HT-29 (cell line): ENCODE measurements around the gene CUL4B. TPM values are rescaled to one million over a fixed set of nuclear protein-coding genes. Genes with fewer than 3 reads are reported as not detected.
"Not testable (repeated sequence)": the region's sequence is repeated elsewhere in the genome, so short reads cannot be mapped to it uniquely, and the experiment has no call there.

Experiments used
- DNase-seq: peaks from one replicate; pipeline ENCODE4 v3.0.0-alpha.2; 2015; ENCODE audit warnings: low spot score
- small RNA-seq: library from RNA; depleted of rRNA; stranded (forward); fragments of <200 nt; gene quantifications from one replicate; pipeline ENCODE3, GENCODE V24; 2014
- total RNA-seq: library from RNA; depleted of rRNA; stranded (reverse); fragments of >200 nt; shearing (Covaris generic); gene quantifications from 2 replicates; pipeline ENCODE4 v1.2.3, GENCODE V29; 2014; rRNA removed

The CUL4B gene
- total RNA-seq, 1 experiment from 2014 or later = 9.4 TPM

- peak; percentile 15 for DNase-seq
These were observed 37.9 kb downstream of the CUL4B start for GRCh38 chrX:120522820-120523219.

GRCh38 chrX:120517936-120518335 is 42.8 kb downstream of the CUL4B start:
- no peak for DNase-seq

DNA sequence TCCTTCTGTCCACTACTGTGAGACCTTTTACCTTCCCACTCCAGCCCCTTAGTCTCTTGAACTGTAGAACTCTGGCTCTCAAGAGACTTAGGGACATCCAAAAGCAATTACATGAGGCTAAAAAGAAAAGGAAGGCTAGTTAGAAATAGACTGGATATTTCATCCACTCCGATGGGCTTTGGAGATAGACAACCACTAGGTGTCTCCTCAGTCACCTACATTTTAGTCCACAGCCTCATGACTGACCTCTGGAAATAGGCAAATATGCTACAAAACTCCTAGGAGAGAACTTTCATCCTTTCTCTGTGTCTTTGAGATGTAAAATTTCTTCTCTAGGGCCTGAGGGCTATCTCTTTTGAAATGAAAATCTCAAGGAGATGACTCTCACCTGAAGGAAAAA is 46.5 kb downstream of the CUL4B start:
- peak; percentile 48 for DNase-seq

- DNase-seq = peak; percentile 11
These were observed 48.1 kb downstream of the CUL4B start for GRCh38 chrX:120512627-120513026.

- DNase-seq = no peak
These were observed 48.5 kb downstream of the CUL4B start for GRCh38 chrX:120512222-120512621.

- no peak for DNase-seq
These were observed 56.2 kb downstream of the CUL4B start for GRCh38 chrX:120504569-120504968.

DNA sequence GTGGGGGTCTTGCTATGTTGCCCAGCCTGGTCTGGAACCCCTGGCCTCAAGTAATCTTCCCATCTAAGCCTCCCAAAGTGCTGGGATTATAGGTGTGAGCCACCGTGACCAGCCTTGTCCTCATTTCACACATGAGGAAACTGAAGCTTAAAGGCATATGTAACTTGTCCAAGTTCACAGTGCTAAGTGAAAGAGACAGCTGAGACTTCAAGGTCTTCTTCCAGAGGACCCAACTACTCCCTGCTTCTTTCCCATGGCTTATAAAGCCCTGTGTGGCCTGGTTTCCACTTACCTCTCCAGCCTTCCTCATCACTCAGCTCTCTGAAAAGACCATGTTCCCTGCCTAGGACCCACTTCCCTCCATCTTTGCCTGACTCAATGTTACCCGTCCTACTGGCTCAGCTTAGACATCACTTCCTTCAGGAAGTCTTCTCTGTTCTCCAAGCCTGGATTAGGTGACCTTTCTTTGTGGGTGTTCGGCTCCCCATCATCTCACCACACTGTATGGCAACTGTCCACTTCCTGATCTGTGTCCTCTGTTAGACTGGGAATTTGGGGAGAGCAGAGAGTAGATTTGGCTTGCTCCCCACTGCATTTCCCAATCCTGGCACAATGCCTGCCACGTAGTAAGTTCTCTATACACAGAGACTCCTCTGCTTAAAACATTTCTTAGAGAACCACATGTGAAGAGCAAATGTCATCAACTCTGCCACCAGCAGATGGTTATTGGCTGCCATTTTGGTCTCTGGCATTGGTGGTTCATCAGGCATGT is 61.3 kb downstream of the CUL4B start:
- no peak for DNase-seq

DNA sequence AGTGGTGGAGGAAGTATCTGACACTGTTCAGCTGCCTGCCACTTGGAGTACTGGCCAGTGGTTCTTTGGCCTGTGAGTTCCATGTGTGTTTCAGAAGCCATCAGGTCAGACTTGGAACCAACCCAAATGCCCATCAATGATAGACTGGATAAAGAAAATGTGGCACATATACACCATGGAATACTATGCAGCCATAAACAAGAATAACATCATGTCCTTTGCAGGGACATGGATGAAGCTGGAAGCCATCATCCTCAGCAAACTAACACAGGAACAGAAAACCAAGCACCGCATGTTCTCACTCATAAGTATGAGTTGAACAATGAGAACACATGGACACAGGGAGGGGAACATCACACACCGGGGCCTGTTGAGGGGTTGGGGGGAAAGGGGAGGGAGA is 70.6 kb downstream of the CUL4B start:
- DNase-seq = not testable (repeated sequence)

GRCh38 chrX:120486786-120487185 is 74.0 kb downstream of the CUL4B start:
- DNase-seq = no peak

- DNase-seq = peak; percentile 91
These were observed 74.9 kb downstream of the CUL4B start for GRCh38 chrX:120485638-120486520.

DNA sequence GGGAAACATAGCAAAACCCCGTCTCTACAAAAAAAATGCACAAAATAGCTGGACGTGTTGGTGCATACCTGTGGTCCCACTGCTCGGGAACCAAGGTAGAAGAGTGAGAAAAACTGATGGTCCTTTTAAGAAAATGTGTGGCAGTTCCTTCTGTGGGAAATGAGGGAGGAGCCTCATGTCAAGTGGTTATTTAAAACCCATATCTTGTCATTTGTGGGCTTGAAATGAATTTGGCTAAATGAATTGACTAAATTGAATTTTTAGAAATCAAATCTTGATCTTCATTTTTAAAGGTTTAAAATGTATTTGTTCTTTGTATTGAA is 75.5 kb downstream of the CUL4B start:
- DNase-seq = no peak

DNA sequence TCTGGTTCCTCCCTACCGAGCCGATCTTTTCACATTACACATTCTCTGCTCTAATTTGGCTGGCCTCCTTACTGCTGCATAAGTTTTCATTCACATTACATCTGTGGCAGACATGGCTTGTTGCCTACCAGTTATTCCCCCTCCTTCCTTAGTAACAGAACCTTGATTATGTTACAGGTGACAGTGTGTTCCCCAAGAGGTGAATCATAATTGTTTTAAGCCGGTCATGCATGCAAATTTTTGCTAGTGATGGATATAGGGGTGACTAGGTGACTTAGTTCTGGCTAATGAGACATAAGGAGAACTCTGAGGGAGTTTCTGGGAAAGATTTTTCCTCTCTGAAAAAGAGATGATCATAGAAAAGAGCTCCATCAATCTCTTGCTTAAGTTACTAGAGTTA is 83.3 kb downstream of the CUL4B start:
- DNase-seq = no peak

DNA sequence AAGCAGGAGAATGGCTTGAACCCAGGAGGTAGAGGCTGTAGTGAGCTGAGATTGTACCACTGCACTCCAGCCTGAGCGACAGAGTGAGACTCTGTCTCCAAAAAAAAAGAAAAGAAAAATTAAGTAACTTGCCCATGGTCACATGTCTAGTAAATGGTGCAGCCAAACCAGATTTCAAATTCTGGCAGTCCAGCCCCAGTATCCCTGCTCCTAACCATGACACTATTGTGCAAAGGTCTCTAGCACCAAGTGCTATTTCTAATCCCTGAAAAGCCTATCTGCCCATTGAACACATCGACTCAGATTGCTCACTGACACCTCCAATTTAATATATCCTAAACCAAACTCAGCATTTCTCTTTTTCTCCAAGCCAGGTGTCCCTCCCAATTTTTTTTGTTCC is 84.0 kb downstream of the CUL4B start:
- no peak for DNase-seq

DNA sequence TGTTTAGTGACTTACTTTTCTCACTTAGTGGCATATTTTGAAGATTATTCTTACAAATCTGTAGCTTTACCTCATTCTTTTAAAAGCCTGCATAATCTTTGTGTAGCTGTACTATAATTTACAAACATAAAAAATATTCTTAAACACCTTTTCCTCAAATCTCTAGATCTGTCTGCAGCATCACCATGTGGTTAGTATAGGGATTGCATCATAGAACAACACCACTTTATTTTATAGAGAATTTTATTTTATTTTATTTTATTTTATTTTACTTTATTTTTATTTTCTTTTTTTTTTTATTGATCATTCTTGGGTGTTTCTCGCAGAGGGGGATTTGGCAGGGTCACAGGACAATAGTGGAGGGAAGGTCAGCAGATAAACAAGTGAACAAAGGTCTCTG is 85.3 kb downstream of the CUL4B start:
- DNase-seq = peak; percentile 19

Small RNAs within 50 kb of the gene (small RNA-seq; reads per million reads assigned to genes)
- not detected for gene RNU7-37P

Other genes starting within 250 kb of the CUL4B start
- gene TMEM255A, start 249.5 kb downstream of the CUL4B start, total RNA-seq = not detected in 2 replicates
- not detected in 2 replicates for gene ATP1B4, start 198.9 kb downstream of the CUL4B start, total RNA-seq
- gene LAMP2, start 91.7 kb downstream of the CUL4B start, total RNA-seq = 16.1 and 21.8 TPM in 2 replicates
- gene MCTS1, start 43.1 kb upstream of the CUL4B start, total RNA-seq = 20.1 and 24.4 TPM in 2 replicates
- 17.7 and 18.6 TPM in 2 replicates for gene C1GALT1C1, start 69.1 kb upstream of the CUL4B start, total RNA-seq